Suprapubic skin (tissue), 4 donors: ENCODE measurements around the gene GRM1. TPM values are rescaled to one million over a fixed set of nuclear protein-coding genes. Genes with fewer than 3 reads are reported as not detected.

Source experiments
- DNase-seq, 2 donors: peaks; one replicate each; pipeline ENCODE4 v3.0.0-alpha.2; 2019; ENCODE audit warnings: low spot score in 2 of 2
- H3K27ac ChIP-seq: fragments of 200-600 bp; sonication (generic); one replicate; pipeline ENCODE4 v1.5.1; 2019
- H3K27me3 ChIP-seq: fragments of 200-600 bp; sonication (generic); one replicate; pipeline ENCODE4 v1.5.1; 2019
- H3K36me3 ChIP-seq: fragments of 200-600 bp; sonication (generic); one replicate; pipeline ENCODE4 v1.5.1; 2019
- H3K4me1 ChIP-seq: fragments of 200-600 bp; sonication (generic); one replicate; pipeline ENCODE4 v1.5.1; 2019
- H3K4me3 ChIP-seq: fragments of 200-600 bp; sonication (generic); one replicate; pipeline ENCODE4 v1.5.1; 2019; ENCODE audit warnings: mild to moderate bottlenecking
- H3K9me3 ChIP-seq: fragments of 200-600 bp; sonication (generic); one replicate; pipeline ENCODE4 v1.5.1; 2019
- CTCF ChIP-seq, 2 donors: fragments of 200-600 bp in 1 of 2; fragments of 450-650 bp in 1 of 2; sonication (generic) in 1 of 2; IDR thresholded peaks; one replicate each; pipeline ENCODE4 v1.5.1; 2016 to 2019; ENCODE audit warnings: antibody characterized with exemption in 2 of 2, mild to moderate bottlenecking in 1 of 2, moderate library complexity in 1 of 2
- EP300 ChIP-seq: sonication (generic); formaldehyde crosslinking; IDR thresholded peaks from one replicate; pipeline ENCODE4 v1.6.1; 2017; ENCODE audit warnings: antibody characterized with exemption
- POLR2A ChIP-seq, 2 donors: fragments of 450-650 bp; IDR thresholded peaks; one replicate each; pipeline ENCODE4 v1.6.1; 2017; ENCODE audit warnings: antibody characterized with exemption in 2 of 2, mild to moderate bottlenecking in 2 of 2, moderate library complexity in 2 of 2
- POLR2AphosphoS5 ChIP-seq, 3 donors: sonication (generic); formaldehyde crosslinking; IDR thresholded peaks; one replicate each; pipeline ENCODE4 v1.6.1; 2017; ENCODE audit warnings: antibody characterized with exemption in 3 of 3
- WGBS: methylation state at CpG from one replicate; pipeline ENCODE4 v1.1.5; 2018; 5-methylcytosine and 5-hydroxymethylcytosine counted together
- total RNA-seq, 4 donors: library from RNA; depleted of rRNA; stranded (reverse); fragments of >200 nt; gene quantifications; one replicate each; pipeline ENCODE4 v1.1.0, GENCODE V29; 2016

The GRM1 gene
- total RNA-seq, 4 donors from 2014 or later, result 0.25 to 0.48 TPM; not detected in 2

DNA sequence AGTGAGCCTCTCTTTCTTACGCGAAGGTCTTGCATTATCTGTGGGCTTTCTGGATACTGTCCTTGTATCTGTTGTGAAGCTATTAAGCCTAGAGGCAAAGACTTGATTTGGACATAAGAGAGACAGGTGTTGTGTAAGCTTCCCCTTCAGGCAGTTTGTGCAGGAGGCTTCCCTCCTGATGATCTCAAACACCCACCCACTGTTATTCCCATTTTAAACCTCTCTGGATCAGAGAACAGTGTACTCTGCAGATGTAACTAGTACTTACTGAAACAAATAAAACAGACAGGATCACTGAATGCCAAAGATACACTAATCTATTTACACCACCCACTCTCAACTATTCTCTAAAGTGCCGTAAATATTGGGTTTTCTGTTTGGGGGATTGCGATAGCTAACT, 401.0 kb downstream of the GRM1 start:
- DNase-seq, result no peak
- Histone ChIP-seq H3K4me3 (no peak overlapping the region), H3K4me1 (peaks cover 11% of the 10 kb centered on the region), H3K36me3 (no peaks in the 10 kb centered on the region), H3K27ac (no peak overlapping the region), H3K9me3 (no peaks in the 10 kb centered on the region), H3K27me3 (no peaks in the 10 kb centered on the region)
- 92% methylated on average over 4 of the region's 4 CpGs for WGBS
- TF ChIP-seq POLR2A (IDR thresholded peaks at IDR 0.05) (no peak), EP300 (no peak), CTCF (IDR thresholded peaks at IDR 0.05) (no peak), POLR2AphosphoS5 (IDR thresholded peaks at IDR 0.05) (no peak)

DNA sequence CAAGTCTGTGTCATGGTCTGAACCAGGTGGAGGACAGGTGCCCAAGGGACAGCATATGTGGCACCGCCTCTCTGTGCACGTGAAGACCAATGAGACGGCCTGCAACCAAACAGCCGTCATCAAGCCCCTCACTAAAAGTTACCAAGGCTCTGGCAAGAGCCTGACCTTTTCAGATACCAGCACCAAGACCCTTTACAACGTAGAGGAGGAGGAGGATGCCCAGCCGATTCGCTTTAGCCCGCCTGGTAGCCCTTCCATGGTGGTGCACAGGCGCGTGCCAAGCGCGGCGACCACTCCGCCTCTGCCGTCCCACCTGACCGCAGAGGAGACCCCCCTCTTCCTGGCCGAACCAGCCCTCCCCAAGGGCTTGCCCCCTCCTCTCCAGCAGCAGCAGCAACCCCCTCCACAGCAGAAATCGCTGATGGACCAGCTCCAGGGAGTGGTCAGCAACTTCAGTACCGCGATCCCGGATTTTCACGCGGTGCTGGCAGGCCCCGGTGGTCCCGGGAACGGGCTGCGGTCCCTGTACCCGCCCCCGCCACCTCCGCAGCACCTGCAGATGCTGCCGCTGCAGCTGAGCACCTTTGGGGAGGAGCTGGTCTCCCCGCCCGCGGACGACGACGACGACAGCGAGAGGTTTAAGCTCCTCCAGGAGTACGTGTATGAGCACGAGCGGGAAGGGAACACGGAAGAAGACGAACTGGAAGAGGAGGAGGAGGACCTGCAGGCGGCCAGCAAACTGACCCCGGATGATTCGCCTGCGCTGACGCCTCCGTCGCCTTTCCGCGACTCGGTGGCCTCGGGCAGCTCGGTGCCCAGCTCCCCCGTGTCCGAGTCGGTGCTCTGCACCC, 405.2 kb downstream of the GRM1 start:
- Histone ChIP-seq H3K9me3 (no peaks in the 10 kb centered on the region), H3K4me3 (peak overlapping the region; percentile 51), H3K36me3 (no peaks in the 10 kb centered on the region), H3K4me1 (peaks cover 12% of the 10 kb centered on the region), H3K27me3 (no peaks in the 10 kb centered on the region), H3K27ac (no peak overlapping the region)
- TF ChIP-seq CTCF (IDR thresholded peaks at IDR 0.05), result no peak
- TF ChIP-seq POLR2A (IDR thresholded peaks at IDR 0.05), result no peak
- no peak for TF ChIP-seq POLR2AphosphoS5 (IDR thresholded peaks at IDR 0.05)
- TF ChIP-seq EP300, result no peak
- no peak for DNase-seq
- WGBS, result 20% methylated on average over 14 of the region's 59 CpGs

- peak overlapping the region; percentile 51 for H3K4me3 ChIP-seq
- no peaks in the 10 kb centered on the region for H3K27me3 ChIP-seq
- 40% methylated on average over 15 of the region's 15 CpGs for WGBS
- H3K36me3 ChIP-seq, result no peaks in the 10 kb centered on the region
- H3K9me3 ChIP-seq, result no peaks in the 10 kb centered on the region
- no peak overlapping the region for H3K27ac ChIP-seq
- TF ChIP-seq CTCF (IDR thresholded peaks at IDR 0.05) (no peak), EP300 (no peak), POLR2A (IDR thresholded peaks at IDR 0.05) (no peak), POLR2AphosphoS5 (IDR thresholded peaks at IDR 0.05) (no peak)
- H3K4me1 ChIP-seq, result peaks cover 12% of the 10 kb centered on the region
- DNase-seq, result no peak
Measured at GRCh38 chr6:146434732-146435390, 406.0 kb downstream of the GRM1 start.

DNA sequence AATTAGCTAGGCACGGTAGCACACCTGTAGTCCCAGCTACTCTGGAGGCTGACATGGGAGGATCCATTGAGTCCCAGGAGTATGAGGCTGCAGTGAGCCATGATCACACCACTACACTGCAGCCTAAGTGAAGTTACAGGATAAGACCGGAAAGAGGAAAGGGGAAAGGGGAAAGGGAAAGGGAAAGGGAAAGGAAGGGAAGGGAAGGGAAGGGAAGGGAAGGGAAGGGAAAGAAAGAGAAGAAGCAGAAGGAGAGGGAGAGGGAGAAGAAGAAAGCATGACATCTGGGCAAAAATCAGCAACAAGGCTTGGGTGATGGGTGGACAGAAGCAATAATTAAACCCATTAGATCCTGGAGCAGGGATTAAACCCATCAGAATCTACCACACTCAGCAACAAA, 413.0 kb downstream of the GRM1 start:
- Histone ChIP-seq H3K4me3 (no peak overlapping the region), H3K36me3 (no peaks in the 10 kb centered on the region), H3K27me3 (no peaks in the 10 kb centered on the region), H3K9me3 (no peaks in the 10 kb centered on the region), H3K4me1 (no peaks in the 10 kb centered on the region), H3K27ac (no peak overlapping the region)
- DNase-seq, result no peak
- no peak for TF ChIP-seq CTCF (IDR thresholded peaks at IDR 0.05)
- TF ChIP-seq EP300, result no peak
- TF ChIP-seq POLR2A (IDR thresholded peaks at IDR 0.05), result no peak
- no peak for TF ChIP-seq POLR2AphosphoS5 (IDR thresholded peaks at IDR 0.05)
- 88% methylated on average over 2 of the region's 2 CpGs for WGBS

GRCh38 chr6:146444189-146444588, 415.3 kb downstream of the GRM1 start:
- DNase-seq, result no peak
- WGBS, result 54% methylated on average over 5 of the region's 5 CpGs
- TF ChIP-seq EP300, result no peak
- H3K27me3 ChIP-seq, result no peaks in the 10 kb centered on the region
- H3K9me3 ChIP-seq, result no peaks in the 10 kb centered on the region
- H3K4me1 ChIP-seq, result no peaks in the 10 kb centered on the region
- H3K36me3 ChIP-seq, result no peaks in the 10 kb centered on the region
- H3K4me3 ChIP-seq, result no peak overlapping the region
- no peak overlapping the region for H3K27ac ChIP-seq
